Measurements from ENCODE around the gene PPP2R1B. TPM values are rescaled to one million over a fixed set of nuclear protein-coding genes. Genes with fewer than 3 reads are reported as not detected.

PPP2R1B gene
- total RNA-seq, 2 experiments from 2014 or later = 49.4 to 51.1 TPM

DNA sequence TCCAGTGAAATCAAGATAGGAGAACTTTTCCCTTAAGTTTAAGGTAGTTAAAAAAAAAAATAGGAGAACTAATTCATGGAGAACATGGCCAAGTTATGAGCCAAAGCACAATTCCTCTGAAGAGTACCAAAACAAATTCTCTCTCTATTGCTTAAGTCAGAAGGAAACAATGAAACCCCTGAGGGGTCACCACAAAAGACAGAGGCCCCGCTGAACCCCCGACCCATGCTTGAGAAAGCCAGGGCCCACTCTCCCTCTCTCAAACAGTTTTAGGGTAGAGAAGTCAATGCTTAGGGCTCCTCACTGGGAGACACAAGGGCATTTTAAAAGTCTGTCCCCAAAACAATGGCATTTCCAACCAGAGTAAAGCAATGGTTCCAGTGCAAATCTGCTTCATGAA lies 26.9 kb downstream of the PPP2R1B start:
- ChIA-PET POLR2A (interaction anchor here (0.7 kb wide), 1 partner anchor 70 kb away, joined by 3 read pairs; no protein-coding TSS in a partner anchor), CTCF (interaction anchor here (0.7 kb wide), 1 partner anchor 109 kb away, joined by 3 read pairs; no protein-coding TSS in a partner anchor)
- peaks cover 20% of the 10 kb centered on the region for H3K36me3 Mint-ChIP-seq
- intact Hi-C loops (cut with micrococcal nuclease) = no loop called here
- H3K9me3 Mint-ChIP-seq = no peaks in the 10 kb centered on the region
- no peak overlapping the region for H3K4me3 Mint-ChIP-seq
- peaks cover 6% of the 10 kb centered on the region for H3K4me1 Mint-ChIP-seq (ENCODE audit: low read depth)
- no peak overlapping the region for H3K27ac Mint-ChIP-seq
- no peak for DNase-seq
- no peaks in the 10 kb centered on the region for H3K27me3 Mint-ChIP-seq

DNA sequence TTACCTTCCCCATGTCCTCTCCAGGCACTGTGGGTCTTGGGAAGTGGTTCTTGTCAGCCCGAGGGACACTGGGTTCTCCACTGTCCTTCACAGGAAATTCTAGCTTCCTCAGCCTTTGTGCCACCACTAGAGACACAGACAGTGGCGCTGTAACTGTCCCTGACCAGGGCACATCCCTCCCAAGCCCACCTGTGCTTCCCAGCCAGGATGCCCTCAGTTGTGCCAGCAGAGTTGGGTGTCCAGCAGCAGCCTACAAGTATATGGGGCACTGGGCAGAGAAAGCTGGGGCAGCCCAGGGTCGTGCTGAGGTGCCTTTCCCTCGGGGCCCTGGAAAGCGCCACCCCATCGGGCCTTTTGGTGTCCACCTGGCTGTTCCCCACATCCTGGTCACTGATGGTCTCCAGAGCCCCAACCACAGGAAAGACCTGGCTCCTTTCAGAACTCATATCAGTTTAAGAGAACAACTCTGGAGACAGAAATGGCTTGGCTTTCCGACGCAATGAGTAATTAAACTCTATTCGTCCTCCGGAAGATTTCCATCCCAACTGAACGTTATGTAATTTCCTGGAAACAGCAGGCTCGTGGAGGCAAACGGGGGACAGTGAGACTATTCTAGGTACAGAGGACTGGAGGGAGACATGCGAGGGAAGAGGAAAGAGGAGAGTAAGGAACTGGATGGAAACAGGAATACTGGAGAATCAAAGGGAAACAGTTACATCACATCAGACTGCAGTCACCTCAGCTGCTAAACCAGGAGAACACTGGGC lies 28.6 kb downstream of the PPP2R1B start:
- Mint-ChIP-seq H3K4me1 (ENCODE audit: low read depth) (peaks cover 6% of the 10 kb centered on the region), H3K27me3 (no peaks in the 10 kb centered on the region), H3K9me3 (no peaks in the 10 kb centered on the region), H3K4me3 (no peak overlapping the region), H3K36me3 (peaks cover 20% of the 10 kb centered on the region), H3K27ac (no peak overlapping the region)
- POLR2A ChIA-PET = interaction anchor here (1.5 kb wide), 1 partner anchor 10 kb away, joined by 3 read pairs; no protein-coding TSS in a partner anchor
- no peak for DNase-seq
- intact Hi-C loops (cut with micrococcal nuclease) = no loop called here
- CTCF ChIA-PET = interaction anchor here (0.6 kb wide), 1 partner anchor 27 kb away, joined by 4 read pairs; no protein-coding TSS in a partner anchor

DNA sequence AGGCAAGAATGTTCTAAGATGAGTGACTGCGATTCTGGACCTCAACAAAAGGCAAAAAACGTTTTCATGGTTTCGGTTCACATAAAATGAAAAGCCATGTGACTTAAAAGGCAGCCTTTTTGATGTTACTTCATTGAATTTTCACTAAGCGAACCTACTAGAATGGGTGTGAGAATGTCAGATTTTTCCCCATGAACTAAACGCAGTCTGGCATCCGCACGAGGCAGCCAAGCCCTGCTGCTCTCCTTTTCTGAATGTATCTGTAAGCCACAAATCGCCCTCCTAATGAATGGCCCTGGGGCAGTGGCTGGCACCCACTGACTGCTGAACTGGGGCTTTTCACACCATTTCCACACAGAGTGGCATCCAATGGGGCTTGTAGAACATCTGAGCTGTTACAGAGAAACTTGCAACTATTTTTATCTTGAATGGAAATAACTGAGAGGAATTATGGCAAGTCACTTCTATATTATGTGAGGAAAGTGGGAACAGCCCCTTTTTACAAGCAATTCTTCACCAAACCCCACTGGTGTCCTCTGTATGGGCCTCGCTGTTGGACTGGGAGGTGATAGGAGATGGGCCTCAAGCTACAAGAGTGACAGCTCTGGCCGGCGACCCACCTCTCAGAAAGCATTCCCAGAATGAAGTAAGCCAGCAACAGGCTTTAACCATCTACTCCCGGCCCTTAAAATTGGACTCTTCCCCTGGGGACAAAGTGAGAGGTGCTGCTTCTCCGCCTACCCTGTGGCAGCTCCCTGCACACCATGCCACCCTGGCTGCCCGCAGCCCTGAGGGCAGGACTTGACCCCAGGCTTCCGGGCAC lies 29.4 kb downstream of the PPP2R1B start:
- Mint-ChIP-seq H3K9me3 (no peaks in the 10 kb centered on the region), H3K36me3 (peaks cover 18% of the 10 kb centered on the region), H3K4me1 (ENCODE audit: low read depth) (peaks cover 6% of the 10 kb centered on the region), H3K27ac (no peak overlapping the region), H3K4me3 (no peak overlapping the region), H3K27me3 (no peaks in the 10 kb centered on the region)
- intact Hi-C loops (cut with micrococcal nuclease) = no loop called here
- no peak for DNase-seq
- ChIA-PET POLR2A (interaction anchor here (1.5 kb wide), 1 partner anchor 11 kb away, joined by 3 read pairs; no protein-coding TSS in a partner anchor), CTCF (no interaction called here)

DNA sequence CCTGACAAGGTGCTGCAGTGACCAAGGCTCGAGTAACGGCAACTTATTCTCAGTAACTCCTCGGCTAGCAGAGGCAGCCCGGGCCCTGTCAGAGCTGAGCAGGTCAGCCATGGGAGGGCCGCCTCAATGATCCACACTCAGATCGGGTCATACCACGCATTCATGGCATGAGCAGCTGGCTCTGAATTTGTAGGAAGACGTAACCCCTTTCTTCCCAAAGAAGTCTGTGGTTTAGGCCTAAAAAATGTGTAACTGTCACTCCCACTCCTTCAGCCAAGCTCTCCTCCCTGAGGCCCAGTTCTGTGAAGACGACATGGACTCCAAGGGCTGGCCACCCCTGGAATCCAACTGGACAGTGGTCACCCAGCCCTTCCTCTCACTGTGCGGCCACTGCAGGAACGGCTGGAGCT lies 30.0 kb downstream of the PPP2R1B start:
- ChIA-PET CTCF (no interaction called here), POLR2A (interaction anchor here (1.5 kb wide), 1 partner anchor 11 kb away, joined by 3 read pairs; no protein-coding TSS in a partner anchor)
- H3K4me1 Mint-ChIP-seq (ENCODE audit: low read depth) = peaks cover 6% of the 10 kb centered on the region
- H3K27me3 Mint-ChIP-seq = no peaks in the 10 kb centered on the region
- intact Hi-C loops (cut with micrococcal nuclease) = no loop called here
- no peak overlapping the region for H3K27ac Mint-ChIP-seq
- H3K36me3 Mint-ChIP-seq = peaks cover 12% of the 10 kb centered on the region
- no peak for DNase-seq
- H3K4me3 Mint-ChIP-seq = no peak overlapping the region
- H3K9me3 Mint-ChIP-seq = no peaks in the 10 kb centered on the region

DNA sequence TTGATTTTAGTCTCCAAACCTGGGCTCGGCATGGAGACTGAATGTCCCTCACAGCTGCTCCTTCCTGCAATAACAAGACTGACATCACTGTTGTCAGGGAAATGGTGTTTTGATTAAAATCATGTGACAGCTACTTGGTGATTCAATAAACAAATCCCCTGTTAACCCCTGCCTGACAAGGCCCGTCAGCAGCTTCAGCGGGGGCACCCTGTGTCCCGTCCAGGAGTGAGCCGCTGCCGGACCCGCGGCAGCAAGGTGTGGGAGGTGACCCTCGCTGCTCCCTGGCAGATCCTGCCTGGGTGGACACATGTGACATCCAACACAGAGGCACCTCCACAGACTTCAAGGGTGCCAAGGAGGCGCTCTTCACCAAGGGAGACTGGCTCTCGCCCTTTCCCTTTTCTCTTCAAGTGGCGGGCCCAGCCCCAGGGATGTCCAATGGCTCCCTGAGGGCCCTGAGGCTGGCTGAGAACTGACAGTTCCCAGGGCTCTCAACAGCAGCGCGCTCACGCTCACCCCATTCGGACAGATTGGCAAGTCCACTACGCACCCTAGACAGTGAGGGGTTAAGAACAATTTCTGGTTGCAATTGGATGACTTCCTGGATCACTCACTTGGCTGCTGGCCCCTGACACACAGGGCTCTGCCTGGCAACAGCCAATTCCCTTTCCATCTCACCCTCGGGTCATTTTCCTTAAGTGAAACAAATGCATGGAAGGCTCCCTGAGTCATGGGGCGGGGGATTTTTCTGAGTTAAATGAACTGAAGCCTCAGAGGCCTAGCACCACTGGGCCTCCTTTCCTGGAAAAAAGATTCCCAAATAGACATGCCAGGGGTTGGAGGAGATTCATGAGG lies 30.7 kb downstream of the PPP2R1B start:
- H3K27ac Mint-ChIP-seq = no peak overlapping the region
- no peaks in the 10 kb centered on the region for H3K27me3 Mint-ChIP-seq
- intact Hi-C loops (cut with micrococcal nuclease) = no loop called here
- H3K4me1 Mint-ChIP-seq (ENCODE audit: low read depth) = peaks cover 6% of the 10 kb centered on the region
- no peak for DNase-seq
- ChIA-PET POLR2A (no interaction called here), CTCF (no interaction called here)
- no peaks in the 10 kb centered on the region for H3K9me3 Mint-ChIP-seq
- peaks cover 8% of the 10 kb centered on the region for H3K36me3 Mint-ChIP-seq
- H3K4me3 Mint-ChIP-seq = no peak overlapping the region

DNA sequence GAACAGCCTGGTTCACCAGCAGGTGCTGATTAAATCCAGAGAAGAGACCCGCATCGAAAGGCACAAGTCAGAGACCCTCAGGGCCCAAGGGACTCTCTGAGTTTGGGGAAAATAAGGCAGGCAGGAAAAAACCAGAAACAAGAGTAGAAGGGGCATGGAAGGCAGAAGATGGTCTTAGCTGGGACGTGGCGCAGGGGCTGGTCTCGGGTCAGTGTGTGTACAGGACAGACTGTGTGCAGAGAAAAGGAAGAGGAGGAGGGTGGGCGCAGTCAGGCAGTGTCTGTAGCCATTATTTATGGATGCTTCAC lies 31.3 kb downstream of the PPP2R1B start:
- intact Hi-C loops (cut with micrococcal nuclease) = no loop called here
- POLR2A ChIA-PET = no interaction called here
- H3K4me1 Mint-ChIP-seq (ENCODE audit: low read depth) = peaks cover 6% of the 10 kb centered on the region
- no peak overlapping the region for H3K4me3 Mint-ChIP-seq
- no peak overlapping the region for H3K27ac Mint-ChIP-seq
- CTCF ChIA-PET = no interaction called here
- DNase-seq = no peak
- no peaks in the 10 kb centered on the region for H3K9me3 Mint-ChIP-seq
- H3K27me3 Mint-ChIP-seq = no peaks in the 10 kb centered on the region
- peaks cover 7% of the 10 kb centered on the region for H3K36me3 Mint-ChIP-seq

DNA sequence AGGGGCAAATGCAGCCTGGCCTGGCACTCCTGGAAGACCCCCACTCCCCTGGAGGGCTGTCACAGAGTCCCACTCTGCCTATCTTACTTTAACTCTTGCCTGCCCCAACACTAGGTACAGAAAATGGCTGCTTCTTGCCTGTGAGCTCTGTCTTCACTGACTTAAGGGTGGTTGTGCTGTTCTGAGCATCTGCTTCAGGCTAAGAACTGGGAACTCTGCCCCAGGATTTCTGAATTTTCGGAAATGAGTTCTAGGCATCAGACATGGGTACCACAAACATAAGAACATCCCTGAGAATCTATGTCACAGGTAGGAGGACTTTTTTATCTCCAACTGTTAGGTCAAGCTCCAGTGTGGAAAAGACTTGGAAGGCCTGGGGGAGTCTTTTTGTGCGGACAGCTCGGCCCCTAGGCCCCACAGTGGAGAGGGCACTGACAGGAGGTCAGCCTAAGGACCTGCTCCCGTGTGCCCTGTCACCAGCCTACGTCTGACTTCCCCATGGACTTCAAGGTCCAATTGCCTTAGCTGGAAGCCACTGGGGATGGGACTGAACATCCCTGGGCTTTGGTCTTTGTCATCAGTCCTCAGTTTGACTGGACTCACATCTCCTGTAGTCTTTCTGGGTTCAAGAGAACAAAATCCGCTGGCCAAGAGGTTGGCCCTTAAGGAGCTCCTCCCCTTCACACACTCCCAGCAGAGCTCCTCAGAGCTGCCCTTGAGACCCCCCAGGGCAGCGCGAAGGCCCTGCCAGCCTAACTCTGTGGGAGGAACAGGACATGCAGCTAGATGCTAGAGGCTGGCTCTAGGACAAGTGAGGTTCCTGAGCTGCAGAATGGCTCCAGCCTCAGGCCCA lies 31.9 kb downstream of the PPP2R1B start:
- Mint-ChIP-seq H3K9me3 (no peaks in the 10 kb centered on the region), H3K4me3 (no peak overlapping the region), H3K4me1 (ENCODE audit: low read depth) (peaks cover 6% of the 10 kb centered on the region), H3K27me3 (no peaks in the 10 kb centered on the region), H3K27ac (no peak overlapping the region), H3K36me3 (peaks cover 6% of the 10 kb centered on the region)
- intact Hi-C loops (cut with micrococcal nuclease) = no loop called here
- ChIA-PET POLR2A (interaction anchor here (0.9 kb wide), 1 partner anchor 31 kb away, joined by 3 read pairs; no protein-coding TSS in a partner anchor), CTCF (no interaction called here)
- no peak for DNase-seq

DNA sequence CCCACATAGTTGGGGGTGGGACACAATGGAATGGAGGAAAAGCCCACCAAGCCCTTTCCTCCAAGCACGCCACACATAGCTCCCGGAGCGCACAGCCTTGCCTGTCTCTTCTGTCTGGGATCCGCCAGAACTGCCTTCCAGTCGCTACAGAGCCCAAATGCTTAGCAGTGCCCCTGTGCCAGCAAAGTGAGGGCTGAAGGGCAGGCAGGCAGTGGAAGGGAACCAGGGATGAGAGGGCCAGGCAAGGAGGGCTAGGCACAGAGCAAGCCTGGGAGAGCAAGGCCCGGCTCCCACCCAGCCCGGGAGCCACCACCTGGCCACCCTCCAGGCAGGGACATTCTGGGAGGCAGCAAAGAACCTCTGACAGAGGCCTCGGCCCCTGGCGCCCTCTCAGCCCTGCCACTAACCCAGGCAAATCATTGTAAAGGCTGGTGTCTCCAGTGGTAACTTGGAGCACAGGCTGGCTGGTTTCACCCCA lies 32.5 kb downstream of the PPP2R1B start:
- Mint-ChIP-seq H3K27ac (no peak overlapping the region), H3K27me3 (no peaks in the 10 kb centered on the region), H3K4me3 (no peak overlapping the region), H3K9me3 (no peaks in the 10 kb centered on the region), H3K36me3 (peaks cover 6% of the 10 kb centered on the region), H3K4me1 (ENCODE audit: low read depth) (peaks cover 6% of the 10 kb centered on the region)
- DNase-seq = no peak
- ChIA-PET CTCF (no interaction called here), POLR2A (interaction anchor here (0.9 kb wide), 1 partner anchor 32 kb away, joined by 3 read pairs; no protein-coding TSS in a partner anchor)
- intact Hi-C loops (cut with micrococcal nuclease) = no loop called here

DNA sequence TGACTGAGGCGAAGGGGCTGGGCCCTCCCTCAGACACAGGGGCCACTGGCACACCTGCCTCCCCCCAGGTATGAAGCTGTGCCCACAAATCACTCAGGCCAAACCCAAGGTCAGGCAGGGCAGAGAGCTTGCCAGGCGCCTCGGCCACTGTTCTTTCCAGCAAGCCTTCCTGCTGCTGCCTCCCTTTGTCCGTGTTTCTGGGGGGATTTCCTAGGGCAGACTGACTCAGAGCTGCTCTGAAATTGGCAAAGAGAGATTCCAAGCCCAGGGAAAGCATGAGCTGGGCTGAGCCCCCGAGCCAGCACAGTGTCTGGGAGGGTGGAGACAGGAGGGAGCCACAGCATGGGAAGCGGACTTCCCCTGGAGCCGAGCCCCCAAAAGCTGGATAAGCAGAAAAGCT lies 33.2 kb downstream of the PPP2R1B start:
- POLR2A ChIA-PET = interaction anchor here (0.9 kb wide), 1 partner anchor 33 kb away, joined by 3 read pairs; no protein-coding TSS in a partner anchor
- H3K27ac Mint-ChIP-seq = no peak overlapping the region
- peaks cover 5% of the 10 kb centered on the region for H3K36me3 Mint-ChIP-seq
- no peak overlapping the region for H3K4me3 Mint-ChIP-seq
- CTCF ChIA-PET = no interaction called here
- DNase-seq = no peak
- H3K27me3 Mint-ChIP-seq = no peaks in the 10 kb centered on the region
- intact Hi-C loops (cut with micrococcal nuclease) = no loop called here
- H3K9me3 Mint-ChIP-seq = no peaks in the 10 kb centered on the region
- H3K4me1 Mint-ChIP-seq (ENCODE audit: low read depth) = peaks cover 6% of the 10 kb centered on the region

DNA sequence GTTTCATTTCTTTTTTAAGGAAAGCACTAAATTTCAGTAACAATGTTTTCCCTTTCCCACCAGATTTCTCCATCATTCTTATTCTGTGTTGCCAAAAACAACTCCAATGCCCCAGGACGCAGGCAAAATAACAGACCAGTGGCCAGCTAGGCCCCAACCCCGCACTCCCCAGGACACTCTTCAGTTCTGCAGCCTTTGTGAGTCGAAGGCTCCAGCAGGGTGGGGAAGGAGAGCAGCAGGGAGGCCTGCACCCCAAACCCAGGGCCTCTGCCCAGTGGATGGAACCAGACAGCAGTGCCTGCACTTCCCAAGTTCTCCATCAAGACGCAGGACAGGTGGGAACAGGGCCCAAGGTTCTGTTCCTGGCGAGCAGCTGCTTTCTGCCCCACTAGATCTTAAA lies 34.4 kb downstream of the PPP2R1B start:
- Mint-ChIP-seq H3K4me3 (no peak overlapping the region), H3K9me3 (no peaks in the 10 kb centered on the region), H3K27me3 (no peaks in the 10 kb centered on the region), H3K27ac (no peak overlapping the region), H3K4me1 (ENCODE audit: low read depth) (peaks cover 3% of the 10 kb centered on the region), H3K36me3 (no peaks in the 10 kb centered on the region)
- DNase-seq = no peak
- intact Hi-C loops (cut with micrococcal nuclease) = no loop called here
- ChIA-PET CTCF (interaction anchor here (0.9 kb wide), 1 partner anchor 129 kb away, joined by 3 read pairs; no protein-coding TSS in a partner anchor), POLR2A (no interaction called here)
